ENCODE data around the gene STX11.

STX11 gene

DNA sequence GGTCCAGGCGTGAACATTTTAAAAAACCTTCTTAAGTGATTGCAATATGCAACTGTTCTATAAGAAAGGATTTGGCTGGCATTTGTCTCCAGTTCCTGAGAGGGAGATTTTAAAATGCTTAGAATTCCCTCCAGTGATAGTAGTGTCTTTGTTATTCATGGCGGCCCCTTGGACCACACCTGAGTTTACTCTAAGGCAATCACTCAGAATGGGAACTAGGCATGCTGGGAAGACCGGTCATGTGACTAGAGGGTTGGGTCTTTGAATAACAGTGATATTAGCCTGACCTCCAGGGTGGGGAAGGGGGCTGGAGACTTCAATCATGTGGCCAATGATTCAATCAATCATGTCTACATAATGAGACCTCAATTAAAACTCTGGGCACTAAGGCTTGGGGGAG lies 84.1 kb downstream of the STX11 start:
- TF ChIP-seq EZH2 (optimal IDR thresholded peaks at IDR 0.05; ENCODE audit: low read depth, low read length) (no peak), EZH2phosphoT487 (IDR thresholded peaks at IDR 0.05; ENCODE audit: low read length) (no peak)
- TF ChIP-seq, protein P1, sequence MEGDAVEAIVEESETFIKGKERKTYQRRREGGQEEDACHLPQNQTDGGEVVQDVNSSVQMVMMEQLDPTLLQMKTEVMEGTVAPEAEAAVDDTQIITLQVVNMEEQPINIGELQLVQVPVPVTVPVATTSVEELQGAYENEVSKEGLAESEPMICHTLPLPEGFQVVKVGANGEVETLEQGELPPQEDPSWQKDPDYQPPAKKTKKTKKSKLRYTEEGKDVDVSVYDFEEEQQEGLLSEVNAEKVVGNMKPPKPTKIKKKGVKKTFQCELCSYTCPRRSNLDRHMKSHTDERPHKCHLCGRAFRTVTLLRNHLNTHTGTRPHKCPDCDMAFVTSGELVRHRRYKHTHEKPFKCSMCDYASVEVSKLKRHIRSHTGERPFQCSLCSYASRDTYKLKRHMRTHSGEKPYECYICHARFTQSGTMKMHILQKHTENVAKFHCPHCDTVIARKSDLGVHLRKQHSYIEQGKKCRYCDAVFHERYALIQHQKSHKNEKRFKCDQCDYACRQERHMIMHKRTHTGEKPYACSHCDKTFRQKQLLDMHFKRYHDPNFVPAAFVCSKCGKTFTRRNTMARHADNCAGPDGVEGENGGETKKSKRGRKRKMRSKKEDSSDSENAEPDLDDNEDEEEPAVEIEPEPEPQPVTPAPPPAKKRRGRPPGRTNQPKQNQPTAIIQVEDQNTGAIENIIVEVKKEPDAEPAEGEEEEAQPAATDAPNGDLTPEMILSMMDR (IDR thresholded peaks at IDR 0.05; ENCODE audit: low read length), result no peak
- Histone ChIP-seq H3K9ac (ENCODE audit: low read length) (no peak overlapping the region), H4K20me1 (ENCODE audit: insufficient read depth, low read length) (no peaks in the 10 kb centered on the region), H3K4me2 (ENCODE audit: low read depth, low read length) (no peak overlapping the region), H3K79me2 (ENCODE audit: low read length) (no peaks in the 10 kb centered on the region), H3K4me1 (ENCODE audit: low read length) (no peaks in the 10 kb centered on the region), H2AFZ (ENCODE audit: low read length) (no peak overlapping the region), H3K9me2 (replicated peaks; ENCODE audit: insufficient read depth, low read length) (no peaks in the 10 kb centered on the region), H3K36me3 (replicated peaks; ENCODE audit: insufficient read depth, low read length) (no peaks in the 10 kb centered on the region), H3K27ac (ENCODE audit: low read length) (no peak overlapping the region), H3K4me3 (ENCODE audit: low read length) (no peak overlapping the region), H3K9me3 (replicated peaks; ENCODE audit: insufficient read depth, low read length) (no peaks in the 10 kb centered on the region), H3F3A (ENCODE audit: insufficient read depth, low read length) (no peaks in the 10 kb centered on the region), H3K27me3 (replicated peaks; ENCODE audit: insufficient read depth, low read length) (no peaks in the 10 kb centered on the region)
- DNase-seq, result no peak

DNA sequence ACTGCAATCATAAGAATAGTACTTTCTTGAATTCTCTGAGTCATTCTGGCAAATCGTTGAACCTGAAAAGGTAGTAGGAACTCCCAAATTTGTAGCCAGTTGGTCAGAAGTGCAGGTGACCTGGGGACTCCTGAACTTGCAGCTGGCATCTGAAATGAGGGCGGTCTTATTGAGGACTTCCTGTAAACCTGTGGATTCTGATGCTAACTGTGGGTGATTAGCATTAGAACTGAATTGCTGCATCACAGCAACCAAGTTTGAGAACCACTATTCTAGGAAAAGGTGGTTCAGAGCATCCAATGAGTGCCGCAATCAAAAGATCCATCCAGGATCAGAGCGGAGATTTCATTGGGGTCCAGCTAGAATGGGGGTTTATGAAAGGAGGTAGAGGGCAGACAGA lies 84.6 kb downstream of the STX11 start:
- TF ChIP-seq EZH2phosphoT487 (IDR thresholded peaks at IDR 0.05; ENCODE audit: low read length) (no peak), EZH2 (optimal IDR thresholded peaks at IDR 0.05; ENCODE audit: low read depth, low read length) (no peak)
- TF ChIP-seq, protein P1 (IDR thresholded peaks at IDR 0.05; ENCODE audit: low read length), result no peak
- Histone ChIP-seq H3K4me3 (ENCODE audit: low read length) (no peak overlapping the region), H3K27me3 (replicated peaks; ENCODE audit: insufficient read depth, low read length) (no peaks in the 10 kb centered on the region), H3K4me2 (ENCODE audit: low read depth, low read length) (no peak overlapping the region), H3K9me3 (replicated peaks; ENCODE audit: insufficient read depth, low read length) (no peaks in the 10 kb centered on the region), H3K9me2 (replicated peaks; ENCODE audit: insufficient read depth, low read length) (no peaks in the 10 kb centered on the region), H3K36me3 (replicated peaks; ENCODE audit: insufficient read depth, low read length) (no peaks in the 10 kb centered on the region), H3K27ac (ENCODE audit: low read length) (no peak overlapping the region), H3F3A (ENCODE audit: insufficient read depth, low read length) (no peaks in the 10 kb centered on the region), H3K9ac (ENCODE audit: low read length) (no peak overlapping the region), H2AFZ (ENCODE audit: low read length) (no peak overlapping the region), H4K20me1 (ENCODE audit: insufficient read depth, low read length) (no peaks in the 10 kb centered on the region), H3K79me2 (ENCODE audit: low read length) (no peaks in the 10 kb centered on the region), H3K4me1 (ENCODE audit: low read length) (no peaks in the 10 kb centered on the region)
- DNase-seq, result no peak
